ENCODE measurements around the gene WDFY4.

WDFY4 gene

GRCh38 chr10:48727866-48728265 lies 43.2 kb downstream of the WDFY4 start:
- in situ Hi-C loops (cut with MboI; ENCODE audit: low sequenced_read_pairs), result no loop called here

GRCh38 chr10:48729222-48729621 lies 44.5 kb downstream of the WDFY4 start:
- no peaks in the 10 kb centered on the region for H3K9me3 ChIP-seq
- in situ Hi-C loops (cut with MboI; ENCODE audit: low sequenced_read_pairs), result no loop called here
- no peak overlapping the region for H3K4me3 ChIP-seq
- H3K4me1 ChIP-seq, result no peaks in the 10 kb centered on the region
- H3K36me3 ChIP-seq (replicated peaks), result no peaks in the 10 kb centered on the region
- no peak for DNase-seq (ENCODE audit: low spot score in 2 of 2)
- H3K27me3 ChIP-seq (ENCODE audit: low read depth), result no peaks in the 10 kb centered on the region

More at GRCh38 chr10:48727866-48728265, 43.2 kb downstream of the WDFY4 start:
- H3K27me3 ChIP-seq (ENCODE audit: low read depth), result no peaks in the 10 kb centered on the region
- DNase-seq (ENCODE audit: low spot score in 2 of 2), result no peak
- H3K36me3 ChIP-seq (replicated peaks), result no peaks in the 10 kb centered on the region
- no peaks in the 10 kb centered on the region for H3K4me1 ChIP-seq
- no peak overlapping the region for H3K4me3 ChIP-seq
- no peaks in the 10 kb centered on the region for H3K9me3 ChIP-seq

- Histone ChIP-seq H3K36me3 (replicated peaks) (no peaks in the 10 kb centered on the region), H3K4me1 (no peaks in the 10 kb centered on the region), H3K4me3 (no peak overlapping the region), H3K9me3 (no peaks in the 10 kb centered on the region), H3K27me3 (ENCODE audit: low read depth) (no peaks in the 10 kb centered on the region)
- no peak for DNase-seq (ENCODE audit: low spot score in 2 of 2)
- in situ Hi-C loops (cut with MboI; ENCODE audit: low sequenced_read_pairs), result no loop called here
Observed at GRCh38 chr10:48729941-48730457, 45.3 kb downstream of the WDFY4 start.

- no peak for DNase-seq (ENCODE audit: low spot score in 2 of 2)
- in situ Hi-C loops (cut with MboI; ENCODE audit: low sequenced_read_pairs), result no loop called here
- no peaks in the 10 kb centered on the region for H3K36me3 ChIP-seq (replicated peaks)
- no peak overlapping the region for H3K4me3 ChIP-seq
- no peaks in the 10 kb centered on the region for H3K27me3 ChIP-seq (ENCODE audit: low read depth)
- H3K9me3 ChIP-seq, result no peaks in the 10 kb centered on the region
- no peaks in the 10 kb centered on the region for H3K4me1 ChIP-seq
Observed at GRCh38 chr10:48731141-48731540, 46.5 kb downstream of the WDFY4 start.

GRCh38 chr10:48731654-48732053 lies 47.0 kb downstream of the WDFY4 start:
- no peak for DNase-seq (ENCODE audit: low spot score in 2 of 2)
- H3K27me3 ChIP-seq (ENCODE audit: low read depth), result no peaks in the 10 kb centered on the region
- H3K4me3 ChIP-seq, result no peak overlapping the region
- no peaks in the 10 kb centered on the region for H3K4me1 ChIP-seq
- in situ Hi-C loops (cut with MboI; ENCODE audit: low sequenced_read_pairs), result no loop called here
- H3K36me3 ChIP-seq (replicated peaks), result no peaks in the 10 kb centered on the region
- no peaks in the 10 kb centered on the region for H3K9me3 ChIP-seq

- H3K4me3 ChIP-seq, result no peak overlapping the region
- no peaks in the 10 kb centered on the region for H3K36me3 ChIP-seq (replicated peaks)
- no peaks in the 10 kb centered on the region for H3K27me3 ChIP-seq (ENCODE audit: low read depth)
- H3K4me1 ChIP-seq, result no peaks in the 10 kb centered on the region
- H3K9me3 ChIP-seq, result no peaks in the 10 kb centered on the region
- DNase-seq (ENCODE audit: low spot score in 2 of 2), result no peak
- in situ Hi-C loops (cut with MboI; ENCODE audit: low sequenced_read_pairs), result no loop called here
Observed at GRCh38 chr10:48733329-48733728, 48.7 kb downstream of the WDFY4 start.

- no peaks in the 10 kb centered on the region for H3K4me1 ChIP-seq
- no peaks in the 10 kb centered on the region for H3K9me3 ChIP-seq
- in situ Hi-C loops (cut with MboI; ENCODE audit: low sequenced_read_pairs), result no loop called here
- DNase-seq (ENCODE audit: low spot score in 2 of 2), result no peak
- no peak overlapping the region for H3K4me3 ChIP-seq
- H3K27me3 ChIP-seq (ENCODE audit: low read depth), result no peaks in the 10 kb centered on the region
- no peaks in the 10 kb centered on the region for H3K36me3 ChIP-seq (replicated peaks)
Observed at GRCh38 chr10:48735836-48736390, 51.2 kb downstream of the WDFY4 start.

- Histone ChIP-seq H3K9me3 (no peaks in the 10 kb centered on the region), H3K27me3 (ENCODE audit: low read depth) (no peaks in the 10 kb centered on the region), H3K36me3 (replicated peaks) (no peaks in the 10 kb centered on the region), H3K4me3 (no peak overlapping the region), H3K4me1 (no peaks in the 10 kb centered on the region)
- in situ Hi-C loops (cut with MboI; ENCODE audit: low sequenced_read_pairs), result no loop called here
- DNase-seq (ENCODE audit: low spot score in 2 of 2), result no peak
Observed at GRCh38 chr10:48736596-48736995, 51.9 kb downstream of the WDFY4 start.

- no peak overlapping the region for H3K4me3 ChIP-seq
- H3K27me3 ChIP-seq (ENCODE audit: low read depth), result no peaks in the 10 kb centered on the region
- in situ Hi-C loops (cut with MboI; ENCODE audit: low sequenced_read_pairs), result no loop called here
- no peaks in the 10 kb centered on the region for H3K9me3 ChIP-seq
- H3K4me1 ChIP-seq, result no peaks in the 10 kb centered on the region
- H3K36me3 ChIP-seq (replicated peaks), result no peaks in the 10 kb centered on the region
- DNase-seq (ENCODE audit: low spot score in 2 of 2), result no peak
Observed at GRCh38 chr10:48737886-48738285, 53.2 kb downstream of the WDFY4 start.

- Histone ChIP-seq H3K4me3 (no peak overlapping the region), H3K9me3 (no peaks in the 10 kb centered on the region), H3K27me3 (ENCODE audit: low read depth) (no peaks in the 10 kb centered on the region), H3K36me3 (replicated peaks) (no peaks in the 10 kb centered on the region), H3K4me1 (no peaks in the 10 kb centered on the region)
- in situ Hi-C loops (cut with MboI; ENCODE audit: low sequenced_read_pairs), result no loop called here
- DNase-seq (ENCODE audit: low spot score in 2 of 2), result no peak
Observed at GRCh38 chr10:48739170-48739569, 54.5 kb downstream of the WDFY4 start.

- no peaks in the 10 kb centered on the region for H3K4me1 ChIP-seq
- H3K36me3 ChIP-seq (replicated peaks), result no peaks in the 10 kb centered on the region
- in situ Hi-C loops (cut with MboI; ENCODE audit: low sequenced_read_pairs), result no loop called here
- no peaks in the 10 kb centered on the region for H3K27me3 ChIP-seq (ENCODE audit: low read depth)
- no peaks in the 10 kb centered on the region for H3K9me3 ChIP-seq
- DNase-seq (ENCODE audit: low spot score in 2 of 2), result no peak
- no peak overlapping the region for H3K4me3 ChIP-seq
Observed at GRCh38 chr10:48740015-48740707, 55.5 kb downstream of the WDFY4 start.

GRCh38 chr10:48740988-48741387 lies 56.3 kb downstream of the WDFY4 start:
- Histone ChIP-seq H3K27me3 (ENCODE audit: low read depth) (no peaks in the 10 kb centered on the region), H3K4me3 (no peak overlapping the region), H3K4me1 (no peaks in the 10 kb centered on the region), H3K9me3 (no peaks in the 10 kb centered on the region), H3K36me3 (replicated peaks) (no peaks in the 10 kb centered on the region)
- in situ Hi-C loops (cut with MboI; ENCODE audit: low sequenced_read_pairs), result no loop called here
- DNase-seq (ENCODE audit: low spot score in 2 of 2), result no peak

- Histone ChIP-seq H3K36me3 (replicated peaks) (no peaks in the 10 kb centered on the region), H3K4me1 (no peaks in the 10 kb centered on the region), H3K4me3 (no peak overlapping the region), H3K27me3 (ENCODE audit: low read depth) (no peaks in the 10 kb centered on the region), H3K9me3 (no peaks in the 10 kb centered on the region)
- in situ Hi-C loops (cut with MboI; ENCODE audit: low sequenced_read_pairs), result no loop called here
- no peak for DNase-seq (ENCODE audit: low spot score in 2 of 2)
Observed at GRCh38 chr10:48742891-48743860, 58.5 kb downstream of the WDFY4 start.

- Histone ChIP-seq H3K36me3 (replicated peaks) (no peaks in the 10 kb centered on the region), H3K27me3 (ENCODE audit: low read depth) (no peaks in the 10 kb centered on the region), H3K4me3 (no peak overlapping the region), H3K9me3 (no peaks in the 10 kb centered on the region), H3K4me1 (no peaks in the 10 kb centered on the region)
- in situ Hi-C loops (cut with MboI; ENCODE audit: low sequenced_read_pairs), result no loop called here
- no peak for DNase-seq (ENCODE audit: low spot score in 2 of 2)
Observed at GRCh38 chr10:48744587-48744986, 59.9 kb downstream of the WDFY4 start.

Data from HAP-1 (cell line).